Measurements from ENCODE around the gene DPH7.

- TF ChIP-seq, protein P1, sequence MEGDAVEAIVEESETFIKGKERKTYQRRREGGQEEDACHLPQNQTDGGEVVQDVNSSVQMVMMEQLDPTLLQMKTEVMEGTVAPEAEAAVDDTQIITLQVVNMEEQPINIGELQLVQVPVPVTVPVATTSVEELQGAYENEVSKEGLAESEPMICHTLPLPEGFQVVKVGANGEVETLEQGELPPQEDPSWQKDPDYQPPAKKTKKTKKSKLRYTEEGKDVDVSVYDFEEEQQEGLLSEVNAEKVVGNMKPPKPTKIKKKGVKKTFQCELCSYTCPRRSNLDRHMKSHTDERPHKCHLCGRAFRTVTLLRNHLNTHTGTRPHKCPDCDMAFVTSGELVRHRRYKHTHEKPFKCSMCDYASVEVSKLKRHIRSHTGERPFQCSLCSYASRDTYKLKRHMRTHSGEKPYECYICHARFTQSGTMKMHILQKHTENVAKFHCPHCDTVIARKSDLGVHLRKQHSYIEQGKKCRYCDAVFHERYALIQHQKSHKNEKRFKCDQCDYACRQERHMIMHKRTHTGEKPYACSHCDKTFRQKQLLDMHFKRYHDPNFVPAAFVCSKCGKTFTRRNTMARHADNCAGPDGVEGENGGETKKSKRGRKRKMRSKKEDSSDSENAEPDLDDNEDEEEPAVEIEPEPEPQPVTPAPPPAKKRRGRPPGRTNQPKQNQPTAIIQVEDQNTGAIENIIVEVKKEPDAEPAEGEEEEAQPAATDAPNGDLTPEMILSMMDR (IDR thresholded peaks at IDR 0.05; ENCODE audit: low read depth, low read length), result no peak
- no peak for TF ChIP-seq POLR2A (IDR thresholded peaks at IDR 0.05; ENCODE audit: extremely low read depth, insufficient read length)
- no peak for TF ChIP-seq MYC (IDR thresholded peaks at IDR 0.05; ENCODE audit: low read depth, low read length)
Observed at GRCh38 chr9:137544176-137544760, 34.5 kb downstream of the DPH7 start.
